ENCODE measurements around the gene TTC22. TPM values are rescaled to one million over a fixed set of nuclear protein-coding genes. Genes with fewer than 3 reads are reported as not detected.

Gene TTC22
- total RNA-seq, 1 donor from 2014 or later, result 6.0 TPM

GRCh38 chr1:54814571-54814970 is 13.4 kb upstream of the TTC22 start:
- DNase-seq (no peak), ATAC-seq (ENCODE audit: low read depth) (no peak)
- TF ChIP-seq, protein P1, sequence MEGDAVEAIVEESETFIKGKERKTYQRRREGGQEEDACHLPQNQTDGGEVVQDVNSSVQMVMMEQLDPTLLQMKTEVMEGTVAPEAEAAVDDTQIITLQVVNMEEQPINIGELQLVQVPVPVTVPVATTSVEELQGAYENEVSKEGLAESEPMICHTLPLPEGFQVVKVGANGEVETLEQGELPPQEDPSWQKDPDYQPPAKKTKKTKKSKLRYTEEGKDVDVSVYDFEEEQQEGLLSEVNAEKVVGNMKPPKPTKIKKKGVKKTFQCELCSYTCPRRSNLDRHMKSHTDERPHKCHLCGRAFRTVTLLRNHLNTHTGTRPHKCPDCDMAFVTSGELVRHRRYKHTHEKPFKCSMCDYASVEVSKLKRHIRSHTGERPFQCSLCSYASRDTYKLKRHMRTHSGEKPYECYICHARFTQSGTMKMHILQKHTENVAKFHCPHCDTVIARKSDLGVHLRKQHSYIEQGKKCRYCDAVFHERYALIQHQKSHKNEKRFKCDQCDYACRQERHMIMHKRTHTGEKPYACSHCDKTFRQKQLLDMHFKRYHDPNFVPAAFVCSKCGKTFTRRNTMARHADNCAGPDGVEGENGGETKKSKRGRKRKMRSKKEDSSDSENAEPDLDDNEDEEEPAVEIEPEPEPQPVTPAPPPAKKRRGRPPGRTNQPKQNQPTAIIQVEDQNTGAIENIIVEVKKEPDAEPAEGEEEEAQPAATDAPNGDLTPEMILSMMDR (IDR thresholded peaks at IDR 0.05), result no peak
- CTCF ChIA-PET, result no interaction called here
- intact Hi-C loops (cut with micrococcal nuclease), result no loop called here
- Mint-ChIP-seq H3K4me1 (no peaks in the 10 kb centered on the region), H3K4me3 (no peak overlapping the region), H3K27ac (no peak overlapping the region), H3K27me3 (peaks cover 2% of the 10 kb centered on the region), H3K36me3 (ENCODE audit: low read depth) (no peaks in the 10 kb centered on the region), H3K9me3 (no peaks in the 10 kb centered on the region)
- POLR2A ChIA-PET, result no interaction called here

- Mint-ChIP-seq H3K4me3 (no peak overlapping the region), H3K27me3 (peaks cover 2% of the 10 kb centered on the region)
- CTCF ChIA-PET, result no interaction called here
Observed at GRCh38 chr1:54814126-54814498, 13.0 kb upstream of the TTC22 start.

DNA sequence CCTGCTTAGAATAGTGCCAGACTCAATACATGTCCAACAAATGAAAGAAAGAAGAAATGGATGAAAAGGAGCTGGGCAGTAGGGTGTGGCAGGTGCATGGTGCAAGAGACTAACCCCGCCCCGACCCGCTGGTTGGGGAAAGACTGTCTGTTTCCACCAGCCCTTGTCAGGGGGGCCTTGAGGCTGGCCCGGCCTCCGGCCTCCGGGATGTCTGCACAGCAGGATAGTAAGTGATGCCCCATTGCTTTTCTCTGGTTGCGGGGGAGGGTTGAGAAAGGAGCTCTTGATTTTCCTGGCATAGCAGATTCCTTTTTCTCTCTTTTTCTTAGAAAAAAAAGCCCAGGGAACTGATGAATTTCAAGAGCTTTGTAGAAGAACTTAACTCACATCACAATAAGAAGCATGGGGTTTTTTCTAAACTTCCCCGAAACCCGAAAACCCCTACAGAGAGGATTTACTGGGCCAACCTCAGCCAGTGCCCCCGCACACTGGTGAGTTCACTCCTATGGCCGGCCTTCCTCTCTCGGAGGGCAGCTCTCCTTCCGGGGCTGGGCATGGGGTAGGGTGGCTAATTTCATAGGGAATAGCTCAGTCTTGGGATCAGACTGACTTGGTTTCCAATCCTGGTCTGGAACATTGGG is 12.5 kb upstream of the TTC22 start:
- DNase-seq (no peak), ATAC-seq (ENCODE audit: low read depth) (no peak)
- TF ChIP-seq, protein P1 (IDR thresholded peaks at IDR 0.05), result no peak
- Mint-ChIP-seq H3K9me3 (no peaks in the 10 kb centered on the region), H3K36me3 (ENCODE audit: low read depth) (no peaks in the 10 kb centered on the region), H3K4me1 (no peaks in the 10 kb centered on the region), H3K27ac (no peak overlapping the region), H3K4me3 (no peak overlapping the region), H3K27me3 (peaks cover 2% of the 10 kb centered on the region)
- ChIA-PET POLR2A (no interaction called here), CTCF (interaction anchor here (1.1 kb wide), 1 partner anchor 953 kb away, joined by 3 read pairs; no protein-coding TSS in a partner anchor)
- intact Hi-C loops (cut with micrococcal nuclease), result no loop called here

More at GRCh38 chr1:54814126-54814498, 13.0 kb upstream of the TTC22 start:
- POLR2A ChIA-PET, result no interaction called here
- H3K4me1 Mint-ChIP-seq, result no peaks in the 10 kb centered on the region
- TF ChIP-seq, protein P1 (IDR thresholded peaks at IDR 0.05), result no peak
- H3K36me3 Mint-ChIP-seq (ENCODE audit: low read depth), result no peaks in the 10 kb centered on the region
- intact Hi-C loops (cut with micrococcal nuclease), result no loop called here
- DNase-seq (no peak), ATAC-seq (ENCODE audit: low read depth) (no peak)
- no peaks in the 10 kb centered on the region for H3K9me3 Mint-ChIP-seq
- no peak overlapping the region for H3K27ac Mint-ChIP-seq

DNA sequence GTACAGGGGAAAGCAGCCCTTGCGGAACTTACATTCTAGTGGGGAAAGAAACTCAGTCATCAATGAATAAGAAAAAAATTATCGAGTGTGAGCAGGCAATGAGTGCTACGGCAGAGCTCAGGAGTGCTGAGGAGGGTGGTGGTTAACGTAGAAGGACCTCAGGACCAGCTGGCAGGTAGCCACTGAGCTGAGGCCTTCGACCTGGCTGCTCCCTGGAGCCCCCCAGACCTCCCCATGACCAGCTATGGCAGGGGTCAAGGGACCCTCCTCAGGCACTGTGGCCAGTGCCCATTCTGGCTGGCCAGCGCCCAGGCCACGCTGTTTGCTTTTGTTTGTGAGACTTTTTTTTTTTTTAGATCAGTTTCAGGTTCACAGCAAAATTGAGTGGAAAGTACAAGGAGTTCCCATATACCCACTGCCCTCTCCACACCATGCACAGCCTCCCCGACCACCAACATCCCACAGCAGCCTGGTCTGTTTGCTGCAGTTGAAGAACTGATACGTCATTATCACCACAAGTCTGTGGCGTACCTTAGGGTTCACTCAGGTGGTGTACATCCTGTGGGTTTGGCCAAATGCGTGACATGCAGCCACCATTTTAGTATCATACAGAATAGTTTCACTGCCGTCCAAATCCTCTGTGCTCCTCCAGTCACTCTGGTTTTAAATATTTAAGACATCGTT is 11.8 kb upstream of the TTC22 start:
- POLR2A ChIA-PET, result no interaction called here
- Mint-ChIP-seq H3K27me3 (peaks cover 2% of the 10 kb centered on the region), H3K27ac (no peak overlapping the region), H3K36me3 (ENCODE audit: low read depth) (no peaks in the 10 kb centered on the region), H3K4me3 (no peak overlapping the region), H3K9me3 (no peaks in the 10 kb centered on the region), H3K4me1 (no peaks in the 10 kb centered on the region)
- CTCF ChIA-PET, result interaction anchor here (0.8 to 1.1 kb wide), 2 partner anchors 11 to 952 kb away, joined by 3 to 4 read pairs; partner anchors contain the start of gene TTC22
- ATAC-seq (ENCODE audit: low read depth), result no peak
- TF ChIP-seq, protein P1 (IDR thresholded peaks at IDR 0.05), result no peak
- no peak for DNase-seq
- intact Hi-C loops (cut with micrococcal nuclease), result no loop called here
